GM12872 (cell line): ENCODE measurements around the gene KLF1.

Experiments
- CTCF ChIP-seq: IDR thresholded peaks from 3 replicates; pipeline ENCODE4 v1.5.1; 2011; ENCODE audit warnings: low read depth, mild to moderate bottlenecking, low read length, moderate library complexity; ENCODE audit not compliant: insufficient read depth

The KLF1 gene

DNA sequence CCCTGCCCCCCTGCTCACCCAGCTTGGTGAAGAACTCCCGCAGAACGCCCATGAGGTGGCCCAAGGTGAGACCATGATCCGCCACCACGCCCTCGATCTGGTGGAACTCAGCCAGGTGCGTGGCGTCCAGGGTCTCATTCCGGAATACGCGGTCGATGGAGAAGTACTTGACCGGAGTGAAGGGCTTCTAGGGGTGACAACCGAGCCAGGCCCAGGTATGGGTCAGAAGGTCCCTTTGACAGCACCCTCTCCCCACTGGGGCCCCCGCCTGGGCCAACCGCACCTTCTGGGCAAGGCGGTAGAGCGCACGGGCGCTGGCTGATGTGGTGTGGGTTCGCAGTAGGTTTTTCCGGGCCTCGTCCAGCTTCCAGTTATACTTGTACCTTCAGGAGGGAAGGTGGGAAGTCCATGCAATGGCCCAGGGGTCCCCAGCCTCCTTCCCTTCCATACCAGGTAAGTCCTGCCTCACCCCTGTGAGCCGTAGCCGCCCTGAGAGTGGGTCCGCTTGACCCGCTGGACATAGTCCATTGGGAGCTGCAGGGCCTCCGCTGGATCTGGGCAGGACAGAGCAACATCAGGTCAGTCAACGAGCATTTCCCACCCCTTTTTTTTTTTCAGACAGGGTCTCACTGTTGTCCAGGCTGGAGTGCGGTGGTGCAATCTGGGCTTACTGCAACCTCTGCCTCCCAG lies 37.8 kb upstream of the KLF1 start:
- no peak for TF ChIP-seq CTCF

GRCh38 chr19:12922959-12923358 lies 36.0 kb upstream of the KLF1 start:
- TF ChIP-seq CTCF, result no peak

GRCh38 chr19:12921047-12921446 lies 34.0 kb upstream of the KLF1 start:
- TF ChIP-seq CTCF, result no peak

DNA sequence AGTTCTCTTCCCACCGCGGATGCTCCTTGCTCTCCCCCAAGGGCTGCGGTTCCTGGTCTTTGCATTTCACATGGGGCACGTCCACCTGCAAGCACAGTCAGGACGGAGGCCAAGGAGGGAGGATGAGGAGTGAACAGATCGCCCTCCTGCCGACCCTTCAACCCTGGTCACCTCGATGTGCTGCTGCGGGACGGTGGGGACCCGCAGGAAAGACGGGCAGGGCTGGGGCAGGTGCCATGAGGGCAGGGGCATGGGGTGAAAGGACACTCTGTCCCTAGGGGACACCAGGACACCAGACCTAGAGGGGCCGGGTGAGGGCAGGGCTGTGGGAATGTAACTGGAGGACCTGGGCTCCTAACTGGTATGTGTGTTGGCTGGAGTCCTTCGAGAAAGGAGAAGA lies 31.3 kb upstream of the KLF1 start:
- no peak for TF ChIP-seq CTCF

GRCh38 chr19:12913851-12914690 lies 27.1 kb upstream of the KLF1 start:
- TF ChIP-seq CTCF, result no peak

DNA sequence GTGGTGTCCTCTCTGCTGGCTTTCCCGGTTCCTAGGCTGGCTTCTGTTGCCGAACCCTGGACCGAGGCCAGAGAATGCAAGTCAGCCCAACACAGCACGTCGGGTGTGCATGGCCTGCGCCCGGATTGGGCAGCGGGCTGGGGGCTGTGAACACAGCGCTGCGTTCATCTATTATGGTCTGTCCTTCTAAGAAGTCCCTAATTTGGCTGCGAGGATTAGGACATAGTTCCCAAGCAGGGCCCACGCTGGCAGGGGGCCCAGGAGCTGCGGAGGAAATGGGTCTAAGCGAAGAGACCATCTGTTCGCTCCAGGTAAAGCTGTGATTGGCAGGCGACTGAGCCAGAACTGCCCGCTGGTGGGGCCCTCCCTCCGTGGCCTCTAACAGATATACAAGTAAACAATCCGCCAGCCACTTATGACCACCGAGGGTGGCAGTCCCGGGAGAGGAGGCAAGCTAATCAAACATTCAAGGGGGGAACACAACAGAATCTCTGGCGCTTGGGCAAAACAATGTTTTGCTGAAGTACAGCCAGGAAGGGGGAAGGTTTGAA lies 26.1 kb upstream of the KLF1 start:
- TF ChIP-seq CTCF, result no peak

GRCh38 chr19:12912571-12912970 lies 25.6 kb upstream of the KLF1 start:
- no peak for TF ChIP-seq CTCF
